ENCODE results near the gene DOK4.
A peak's percentile ranks its signal among the peaks of the same experiment; 100 is the strongest.
"Not testable (repeated sequence)": the region's sequence is repeated elsewhere in the genome, so short reads cannot be mapped to it uniquely, and the experiment has no call there.

The DOK4 gene

DNA sequence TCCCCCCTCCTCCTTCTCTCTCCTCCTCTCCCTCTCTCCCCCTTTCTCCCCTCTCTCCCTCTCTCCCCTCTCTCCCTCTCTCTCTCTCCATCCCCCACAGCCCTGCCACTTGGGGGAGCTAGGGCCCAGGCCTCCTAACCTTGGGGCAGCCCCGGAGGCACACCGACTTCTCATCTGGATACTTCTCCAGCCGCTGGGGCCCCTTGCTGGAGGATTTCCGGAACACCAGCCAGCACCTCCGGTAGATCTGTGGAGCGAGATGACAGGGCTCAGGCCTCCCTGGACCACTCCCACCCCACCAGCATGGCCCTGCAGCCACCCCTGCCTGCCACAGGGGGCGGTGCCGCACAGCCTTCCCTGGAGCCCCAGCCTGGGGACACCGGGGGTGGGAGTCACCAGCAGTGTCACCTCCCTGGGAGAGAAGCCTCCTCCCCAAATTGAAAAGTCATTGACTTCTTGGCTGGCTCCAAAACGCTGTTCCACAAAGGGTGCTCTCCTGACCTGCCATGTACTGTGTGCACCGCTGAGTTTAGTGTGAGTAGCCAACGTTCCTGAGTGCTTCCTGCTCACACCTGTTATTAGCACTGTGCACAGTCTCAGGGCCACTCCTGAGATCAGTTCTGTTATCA is 10.5 kb downstream of the DOK4 start:
- peak; percentile 80 for DNase-seq

DNA sequence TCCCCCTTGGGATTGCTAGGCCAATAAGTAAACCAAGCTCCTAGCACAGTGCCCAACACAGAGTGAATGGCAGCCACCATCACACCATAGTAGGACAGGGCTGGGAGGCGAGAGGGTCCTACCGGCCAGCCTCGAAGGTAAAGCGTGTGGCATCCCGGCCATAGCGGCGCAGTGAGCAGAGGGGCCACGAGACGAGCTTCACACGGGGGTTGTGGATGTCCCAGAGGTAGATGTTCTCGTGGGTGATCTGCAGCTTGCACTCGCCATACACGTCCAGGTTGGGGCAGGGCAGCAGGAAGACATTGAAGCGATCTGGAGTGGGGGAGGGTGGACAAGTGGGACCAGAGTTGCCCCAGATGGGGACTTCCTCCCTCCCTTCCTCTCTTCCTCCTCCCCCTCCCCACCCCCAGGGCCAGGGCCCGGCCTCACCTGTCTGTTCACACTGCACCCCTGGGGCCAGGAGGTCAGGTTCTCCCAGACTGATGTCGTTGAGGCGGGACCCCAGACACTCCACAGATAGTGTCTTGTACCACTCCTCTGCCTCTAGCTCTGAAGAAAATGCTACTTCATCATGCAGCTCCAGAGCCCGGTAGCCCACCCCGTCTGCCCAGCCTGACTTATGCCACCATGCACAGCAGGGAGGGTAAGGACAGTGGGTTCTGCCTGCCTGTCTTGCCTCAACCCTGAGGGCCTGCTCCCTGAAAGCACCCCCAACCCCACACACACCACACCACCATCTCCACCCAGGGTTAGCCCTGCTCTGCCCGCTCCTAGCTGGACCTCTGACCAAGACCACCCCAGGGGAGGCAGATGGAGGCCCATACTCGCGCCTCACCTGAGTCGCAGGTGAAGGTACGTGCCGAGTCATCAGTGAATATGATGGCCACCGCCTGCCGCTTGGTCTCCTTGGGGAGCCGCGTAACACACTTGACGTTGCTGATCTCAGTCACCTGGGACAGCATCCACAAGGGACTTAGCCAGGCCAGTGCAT is 11.3 kb downstream of the DOK4 start:
- DNase-seq, result no peak

DNA sequence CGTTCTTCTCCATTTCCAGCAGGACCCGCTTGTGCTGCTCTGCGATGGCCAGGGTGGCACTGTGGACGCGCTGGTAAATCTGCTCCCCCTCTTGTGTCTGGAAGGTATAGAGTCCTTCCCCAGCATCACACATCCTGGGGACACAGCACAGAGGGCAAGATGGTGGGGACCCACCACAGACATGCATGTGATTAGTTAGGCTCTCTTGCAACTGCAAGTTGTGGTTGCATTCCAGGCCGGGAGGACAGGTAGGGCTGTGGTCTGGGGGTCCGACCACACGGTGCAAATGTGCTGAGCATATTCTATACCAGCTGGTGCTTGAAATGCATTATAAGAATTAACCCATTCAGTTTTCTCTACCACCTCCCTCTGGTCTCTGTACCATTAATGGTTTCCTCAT is 12.4 kb downstream of the DOK4 start:
- DNase-seq, result no peak

DNA sequence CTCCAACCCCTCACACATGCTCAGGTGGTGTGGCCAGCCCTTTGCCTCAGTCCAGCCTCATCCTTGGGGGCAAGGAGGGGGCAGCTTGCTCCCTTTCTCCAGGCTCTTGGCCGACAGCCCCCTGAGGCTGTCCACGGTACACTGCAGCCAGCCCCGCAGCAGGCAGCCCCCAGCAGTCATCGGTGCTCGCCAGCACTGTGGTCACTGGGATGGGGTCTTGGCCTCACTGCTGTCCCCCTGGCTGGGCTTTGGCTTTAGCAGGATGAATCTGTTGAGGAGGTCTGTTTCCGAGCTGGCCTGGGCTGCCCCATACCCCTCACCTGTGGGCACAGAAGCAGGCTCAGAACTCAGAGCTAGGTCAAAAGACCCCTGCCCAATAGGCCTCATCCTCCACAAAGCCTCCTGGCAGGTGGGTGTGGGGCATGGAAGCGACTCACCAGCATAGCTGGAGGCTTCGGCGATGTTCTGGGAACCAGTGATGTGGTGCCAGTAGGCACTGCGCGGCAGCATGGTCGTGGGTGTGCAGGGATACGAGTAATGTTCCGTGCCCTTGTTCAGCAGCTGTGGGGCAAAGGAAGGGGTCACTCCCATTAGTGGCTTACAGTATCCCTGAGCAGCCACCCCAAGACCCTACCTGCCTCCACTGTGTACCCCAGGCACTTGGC is 13.0 kb downstream of the DOK4 start:
- DNase-seq, result no peak

DNA sequence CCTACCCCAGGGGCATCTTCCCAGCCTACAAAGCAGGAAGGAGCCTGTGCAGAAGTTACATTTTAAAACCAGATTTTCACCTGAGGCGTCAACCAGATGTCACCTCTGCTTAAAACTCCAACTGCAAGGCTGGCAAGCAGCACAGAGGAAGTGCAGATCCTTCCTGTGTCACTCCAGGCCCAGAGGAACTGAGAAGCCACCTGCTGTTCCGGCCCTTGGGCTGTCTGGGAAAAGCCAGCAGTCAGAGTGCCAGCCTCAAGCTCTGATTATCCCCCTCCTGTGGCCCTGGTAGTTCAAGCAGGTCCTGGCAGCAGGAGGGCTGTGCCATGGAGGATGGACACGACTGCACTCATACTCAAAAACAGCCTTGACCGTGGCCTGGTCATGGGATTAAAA is 13.6 kb downstream of the DOK4 start:
- no peak for DNase-seq

DNA sequence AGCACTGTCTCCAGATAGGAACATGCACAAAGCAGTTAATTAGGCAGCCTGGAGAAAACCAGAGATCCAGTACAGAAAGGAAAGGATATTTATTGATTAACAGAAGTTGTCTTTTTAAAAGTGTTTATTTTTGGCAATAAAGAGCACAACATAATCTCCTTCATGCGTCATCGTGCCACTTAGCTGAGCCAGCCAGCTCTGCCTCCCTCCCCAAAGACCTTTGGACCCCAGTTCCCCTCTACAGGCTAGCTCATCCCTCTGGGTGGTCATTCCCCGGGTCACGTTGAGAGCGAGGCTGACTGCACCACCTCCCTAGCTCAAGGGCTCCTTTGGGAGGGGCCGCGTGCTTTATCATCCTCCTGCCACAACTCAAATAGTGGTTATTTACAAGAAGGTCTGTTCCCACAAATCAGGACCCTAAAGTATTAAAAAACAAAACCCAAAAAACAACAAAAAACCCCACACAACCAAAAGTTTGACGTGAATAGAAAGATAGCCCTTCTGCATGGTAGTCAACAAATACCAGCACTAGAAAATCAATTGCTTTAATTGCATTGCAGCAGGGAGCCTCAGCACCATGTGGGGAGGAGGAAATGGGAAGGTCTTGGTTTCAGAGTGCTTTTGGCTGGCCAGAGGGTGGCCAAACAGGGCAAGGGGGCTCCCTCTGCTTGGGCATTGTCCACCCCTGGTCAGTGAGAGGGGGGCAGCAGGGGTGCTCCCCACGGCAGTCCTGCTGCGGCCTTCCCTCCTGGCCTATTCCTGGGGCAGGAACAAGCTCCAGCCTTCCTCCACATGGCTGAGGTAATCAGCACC is 14.2 kb downstream of the DOK4 start:
- DNase-seq, result no peak

DNA sequence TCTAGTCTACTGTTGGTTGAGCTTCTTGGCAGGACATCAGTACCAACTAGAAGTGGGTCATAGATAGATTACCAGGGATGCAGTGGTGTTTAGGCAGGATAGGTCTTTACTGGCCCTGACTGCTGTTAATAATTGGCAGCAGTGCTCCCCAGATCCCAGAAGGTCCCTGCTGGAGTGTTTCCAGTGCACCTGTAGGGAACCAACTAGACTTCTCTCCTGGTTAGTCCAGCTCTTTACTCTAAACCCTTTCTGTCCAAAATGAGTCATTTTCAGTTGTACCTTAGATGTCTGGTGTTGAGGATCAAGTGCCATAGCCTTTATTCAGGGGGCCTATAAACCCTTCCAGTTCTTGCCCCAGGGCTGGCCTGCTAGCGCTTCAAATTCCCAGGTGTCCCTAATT is 15.1 kb downstream of the DOK4 start:
- DNase-seq, result no peak

DNA sequence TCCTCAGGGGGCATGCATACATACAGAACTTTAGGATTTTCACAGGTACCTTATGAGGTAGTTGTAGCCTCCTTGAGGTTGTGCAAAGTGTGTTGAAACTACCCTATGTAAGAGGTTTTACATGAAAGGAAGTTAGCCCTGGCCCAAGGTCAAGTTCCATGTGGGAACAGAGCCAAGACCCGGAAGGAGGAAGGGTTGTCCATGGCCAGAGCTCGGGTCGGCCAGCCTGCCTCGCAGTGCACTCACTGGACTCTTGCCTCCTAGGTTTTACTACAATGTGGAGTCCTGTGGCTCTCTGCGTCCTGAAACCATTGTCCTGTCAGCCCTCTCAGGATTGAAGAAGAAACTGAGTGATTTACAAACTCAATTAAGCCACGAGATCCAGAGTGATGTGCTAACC is 15.6 kb downstream of the DOK4 start:
- DNase-seq, result no peak

DNA sequence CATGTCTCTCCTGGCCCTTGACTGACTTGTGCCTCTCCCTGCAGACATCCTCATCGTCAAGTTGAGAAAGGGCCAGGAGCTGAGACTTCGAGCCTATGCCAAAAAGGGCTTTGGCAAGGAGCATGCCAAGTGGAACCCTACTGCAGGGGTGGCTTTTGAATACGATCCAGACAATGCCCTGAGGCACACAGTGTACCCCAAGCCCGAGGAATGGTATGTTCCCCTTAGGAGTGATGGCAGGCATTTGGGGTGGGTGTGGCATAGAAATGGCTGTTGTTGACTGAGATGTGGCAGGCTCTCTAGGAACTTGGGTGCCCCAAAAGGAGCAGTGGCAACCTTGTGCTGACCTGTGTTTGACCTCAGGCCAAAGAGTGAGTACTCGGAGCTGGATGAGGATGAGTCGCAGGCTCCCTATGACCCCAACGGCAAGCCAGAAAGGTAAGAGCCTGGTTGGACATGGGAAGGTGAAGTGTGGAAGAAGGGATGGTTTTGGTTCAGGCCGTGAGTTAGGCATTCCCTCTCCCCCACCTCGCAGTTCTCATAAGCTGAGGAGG is 16.3 kb downstream of the DOK4 start:
- no peak for DNase-seq

DNA sequence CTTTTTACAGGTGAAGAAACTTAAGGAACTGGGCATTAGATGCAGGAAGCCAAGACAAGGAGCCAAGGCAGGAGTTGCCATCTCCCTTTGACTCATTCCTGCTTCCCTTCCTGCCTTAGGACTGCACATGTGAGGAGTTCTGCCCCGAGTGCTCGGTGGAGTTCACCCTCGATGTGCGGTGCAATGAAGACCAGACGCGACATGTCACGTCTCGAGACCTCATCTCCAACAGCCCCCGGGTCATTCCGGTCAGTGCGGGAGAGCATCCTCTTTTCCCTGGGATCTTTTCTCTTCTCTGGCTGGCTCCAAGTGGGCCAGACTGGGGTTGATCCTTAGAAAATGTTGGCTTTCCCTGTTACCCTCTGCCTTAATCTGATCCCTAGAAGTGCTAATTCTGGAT is 17.2 kb downstream of the DOK4 start:
- no peak for DNase-seq

DNA sequence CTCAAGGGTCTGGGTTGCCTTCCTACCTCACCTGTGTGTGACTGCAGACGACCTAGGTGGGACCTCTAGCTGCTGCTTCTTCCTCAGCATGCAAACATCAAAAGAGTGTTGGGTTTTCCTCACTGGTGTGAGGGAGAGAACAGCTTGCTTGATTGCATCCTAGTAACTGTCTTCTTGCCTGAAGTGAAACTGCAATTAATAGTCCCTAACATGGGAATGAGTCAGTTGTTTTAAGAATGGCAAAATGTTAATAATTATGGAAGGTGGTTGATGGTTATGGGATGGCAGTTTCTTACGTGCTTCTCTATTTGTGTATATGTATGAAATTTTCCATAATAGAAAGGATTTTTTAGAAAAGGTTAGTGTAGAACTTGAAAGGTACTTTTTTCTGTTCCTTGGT is 17.9 kb downstream of the DOK4 start:
- DNase-seq, result no peak

DNA sequence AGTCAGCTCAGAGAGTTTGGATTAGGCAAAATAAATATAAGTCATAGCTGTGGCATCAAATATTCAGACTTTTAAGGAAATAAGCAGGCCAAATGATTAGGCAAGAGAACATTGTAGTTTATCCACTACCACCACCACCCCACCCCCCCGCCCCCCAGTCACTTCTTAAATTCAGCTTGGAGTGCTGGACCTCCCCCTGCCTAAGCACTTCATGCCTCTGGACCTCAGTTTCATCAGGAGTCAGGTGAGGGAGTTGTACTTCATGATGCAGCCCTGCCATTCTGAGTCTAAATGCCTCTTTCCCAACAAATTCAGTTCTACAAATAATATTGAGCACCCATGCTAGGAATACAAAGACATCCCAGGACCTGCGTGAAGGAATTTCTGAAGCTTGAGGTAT is 21.8 kb downstream of the DOK4 start:
- no peak for DNase-seq

DNA sequence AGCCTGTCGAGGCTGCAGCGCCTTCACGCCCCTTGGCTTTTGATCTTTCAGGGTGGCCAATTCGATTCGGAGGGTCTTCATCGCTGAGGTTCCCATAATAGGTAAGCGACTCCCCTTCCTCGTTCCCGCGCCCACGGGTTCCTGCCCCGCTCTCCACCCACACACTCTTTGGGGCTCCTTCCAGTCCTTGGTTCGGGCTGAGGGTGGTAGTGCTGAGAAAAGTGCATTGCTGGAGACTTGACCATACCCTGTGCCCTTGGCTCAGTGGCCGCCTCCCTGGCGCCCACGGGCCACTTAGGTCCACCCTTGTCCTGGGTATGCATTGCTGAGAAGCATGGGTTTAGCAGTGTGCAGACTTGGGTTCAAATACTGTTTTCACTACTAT is 23.3 kb downstream of the DOK4 start:
- DNase-seq, result no peak

DNA sequence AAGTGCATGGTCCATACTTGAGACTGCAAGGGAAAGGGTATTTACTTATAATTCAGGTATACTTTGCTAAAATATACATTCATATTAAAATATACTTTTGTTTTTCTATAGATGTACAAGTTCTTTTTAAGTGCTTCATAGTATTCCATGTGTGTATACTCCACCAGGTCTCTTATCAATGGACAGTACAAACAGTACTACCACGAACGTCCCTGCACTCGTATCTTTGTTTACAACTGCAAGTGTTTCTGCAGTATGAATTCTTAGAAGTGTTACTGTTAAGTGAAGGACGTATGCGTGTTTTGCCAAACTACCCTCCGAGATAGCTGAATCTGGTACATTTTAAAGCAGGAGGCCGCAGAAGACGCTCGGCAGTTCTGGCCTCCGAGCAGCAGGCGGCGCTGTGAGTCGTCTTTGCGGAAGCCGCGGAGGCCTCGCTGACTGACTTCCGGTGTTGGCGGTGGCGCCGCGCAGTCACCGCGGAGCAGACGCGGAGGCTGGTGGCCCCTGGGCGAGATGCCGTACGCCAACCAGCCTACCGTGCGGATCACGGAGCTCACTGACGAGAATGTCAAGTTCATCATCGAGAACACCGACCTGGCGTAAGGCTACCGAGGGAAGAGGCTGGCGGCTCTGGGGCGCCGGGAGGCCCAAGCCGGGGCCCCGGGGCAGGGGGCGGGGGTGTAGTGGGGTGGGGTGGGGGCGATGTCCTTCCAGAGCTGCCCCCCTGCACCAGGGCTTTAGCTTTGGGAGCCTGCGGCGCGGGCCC is 23.9 kb downstream of the DOK4 start, which contains the start of gene POLR2C:
Gene POLR2C, plus strand, starts transcription at position 471 of the 769 bp plus-strand sequence. Its CDS starts 46 bp downstream, at position 517.
- DNase-seq, result peak; percentile 93

DNA sequence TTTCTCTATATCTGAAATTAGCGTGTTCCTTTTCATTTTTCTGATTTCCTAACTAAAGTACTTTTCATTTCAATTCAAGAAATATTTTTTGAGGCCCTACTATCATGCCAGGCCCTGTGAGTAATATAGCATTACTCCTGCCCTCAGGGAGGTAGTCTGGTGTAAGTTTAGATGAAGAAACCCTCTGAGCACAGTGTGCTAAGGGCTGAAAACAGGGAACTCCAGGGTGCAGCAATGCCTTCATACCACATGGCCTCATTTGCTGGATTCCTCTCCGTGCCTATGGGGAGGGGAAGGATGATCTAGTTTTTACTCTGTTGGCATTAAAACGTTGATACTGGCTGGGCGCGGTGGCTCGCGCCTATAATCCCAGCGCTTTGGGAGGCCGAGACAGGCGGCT is 34.3 kb downstream of the DOK4 start:
- DNase-seq, result no peak

DNA sequence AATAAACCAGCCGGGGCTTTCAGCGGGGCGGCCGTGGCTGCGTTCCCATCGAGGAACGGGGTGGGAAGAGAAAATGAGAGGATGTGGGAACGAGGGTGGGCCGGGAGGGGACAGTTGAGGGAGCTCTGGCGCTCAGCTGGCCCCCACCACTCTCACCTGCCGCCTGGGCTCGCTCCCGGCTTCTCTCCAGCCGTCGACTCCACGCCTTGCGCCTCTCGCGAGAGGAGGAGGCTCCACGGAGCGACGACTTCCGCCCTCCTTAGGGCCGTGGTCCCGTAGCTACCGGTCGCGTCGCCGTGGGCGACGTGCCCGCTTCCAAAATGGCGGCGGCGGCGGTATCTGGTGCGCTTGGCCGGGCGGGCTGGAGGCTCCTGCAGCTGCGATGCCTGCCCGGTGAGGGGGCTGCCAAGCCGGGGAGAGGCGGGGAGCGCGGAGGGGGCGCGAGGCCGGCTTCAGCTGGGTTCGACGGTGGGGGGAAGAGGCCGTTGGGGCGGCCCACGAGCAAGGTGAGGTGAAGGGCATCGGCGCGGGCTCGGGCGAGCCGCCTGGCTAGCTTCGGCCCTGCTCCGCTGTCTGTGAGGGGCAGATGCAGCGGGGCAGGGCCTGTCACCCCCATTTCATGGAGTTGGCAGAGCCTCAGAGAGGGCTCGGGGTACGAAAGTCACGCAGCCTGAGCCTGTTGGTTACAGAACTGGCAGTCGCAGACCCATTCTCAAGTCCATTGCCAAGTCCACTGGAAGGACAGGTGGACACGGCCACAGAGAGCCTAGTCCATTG is 38.9 kb downstream of the DOK4 start, which contains the start of the genes CIAPIN1 and COQ9:
Gene CIAPIN1, minus strand, starts transcription at position 200 of the 777 bp plus-strand sequence. CDS start 6,457 bp downstream, outside the sequence.
Gene COQ9, plus strand, starts transcription at position 294 of the 777 bp plus-strand sequence. Its CDS starts 27 bp downstream, at position 321.
- peak; percentile 94 for DNase-seq

DNA sequence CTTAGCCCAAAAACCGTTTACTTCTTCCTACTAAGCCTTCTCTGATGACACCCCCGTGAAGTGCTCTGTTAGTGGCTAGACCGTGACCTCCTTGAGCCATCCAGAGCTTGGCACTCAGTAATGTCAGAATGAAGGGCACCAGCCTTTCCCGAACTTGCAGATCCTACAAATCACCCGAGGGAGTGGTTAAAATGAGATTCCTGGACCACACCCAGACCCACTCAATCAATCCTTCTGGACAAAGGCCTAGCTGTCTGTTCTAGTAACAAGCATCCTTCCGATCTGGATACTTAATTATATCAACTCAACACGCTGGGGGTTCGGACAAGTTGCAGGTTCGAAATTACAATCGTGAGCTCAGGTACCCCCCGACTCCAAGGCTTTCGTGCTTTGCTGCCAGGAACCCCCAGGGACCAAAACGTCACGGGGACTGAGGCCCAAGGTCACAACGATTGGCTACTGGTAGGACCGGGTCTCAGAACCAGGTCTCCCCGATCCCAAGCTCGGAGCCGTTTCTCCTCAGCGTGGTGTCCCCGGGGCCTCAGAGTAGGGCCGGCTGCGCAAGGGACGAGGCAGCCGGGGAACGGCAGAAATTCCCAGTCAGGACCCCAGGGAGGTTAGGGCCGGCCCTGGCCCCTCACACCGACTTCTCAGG is 39.6 kb downstream of the DOK4 start:
- peak; percentile 26 for DNase-seq

DNA sequence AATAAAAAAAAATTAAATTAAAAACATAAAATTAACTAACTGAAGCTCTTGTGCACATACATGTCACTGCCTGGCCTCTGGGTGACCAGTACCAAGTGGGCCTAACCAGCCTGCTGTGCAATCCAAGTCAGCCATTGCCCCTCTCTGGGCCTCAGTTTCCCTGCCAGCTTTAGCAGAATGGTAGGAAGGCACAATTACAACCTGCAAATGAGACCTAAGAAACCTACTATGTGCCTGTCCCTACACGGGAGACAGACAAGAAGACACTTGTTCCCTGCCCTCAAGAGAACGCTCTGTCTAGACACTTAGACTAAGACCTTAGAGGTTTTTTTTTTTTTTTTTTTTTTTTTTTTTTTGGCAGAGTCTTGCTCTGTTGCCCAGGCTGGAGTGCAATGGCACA is 40.8 kb downstream of the DOK4 start:
- no peak for DNase-seq

DNA sequence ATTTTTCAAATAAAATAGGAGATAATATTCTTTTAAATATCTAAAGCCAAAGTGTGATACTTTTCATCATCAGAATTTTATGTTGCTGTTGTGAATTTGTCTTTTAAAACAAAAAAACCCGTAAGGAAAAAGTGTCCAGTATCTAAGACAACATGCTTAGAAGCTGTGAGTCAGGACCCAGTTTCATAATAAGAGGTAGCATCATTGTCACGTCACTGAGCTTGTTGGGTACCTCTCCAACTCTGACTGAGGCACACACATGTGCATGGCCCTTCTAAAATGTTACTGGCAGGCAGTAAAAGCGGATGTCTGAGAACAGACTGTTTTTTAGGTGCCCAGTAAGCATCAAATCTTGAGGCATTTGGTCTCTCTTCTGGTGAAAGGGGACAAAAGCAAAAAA is 41.6 kb downstream of the DOK4 start:
- no peak for DNase-seq

DNA sequence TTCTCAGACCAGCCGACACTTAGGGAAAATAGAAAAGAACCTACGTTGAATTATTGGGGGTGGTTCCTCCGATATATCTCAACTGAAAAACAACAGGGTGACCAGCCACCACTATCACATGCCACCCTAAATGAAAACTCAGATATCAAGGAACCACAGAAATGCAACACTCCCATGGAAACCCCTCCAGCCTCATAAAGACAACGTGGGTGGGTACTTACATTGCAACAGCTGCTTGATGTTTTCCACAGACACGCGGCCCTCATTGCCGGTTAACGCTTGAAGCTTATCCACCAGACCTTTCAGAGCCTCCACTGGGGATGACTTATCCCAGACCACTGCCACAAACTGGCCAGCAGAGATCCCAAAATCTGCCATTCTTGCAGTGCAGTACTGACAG is 45.7 kb downstream of the DOK4 start:
- not testable (repeated sequence) for DNase-seq

All from CD4-positive, alpha-beta T cell treated with Interleukin-21 for 1 hour (primary cell).